ENCODE results near the gene ALAS1.

Gene ALAS1

GRCh38 chr3:52202384-52203077 is 4.6 kb downstream of the ALAS1 start:
- no peak for DNase-seq

- DNase-seq = no peak
Observed at GRCh38 chr3:52203701-52204100, 5.7 kb downstream of the ALAS1 start.

GRCh38 chr3:52204337-52205073 is 6.5 kb downstream of the ALAS1 start:
- DNase-seq = peak; percentile 93 to 95

GRCh38 chr3:52205727-52206372 is 7.9 kb downstream of the ALAS1 start:
- DNase-seq = no peak

- DNase-seq = no peak
Observed at GRCh38 chr3:52208556-52208955, 10.6 kb downstream of the ALAS1 start.

GRCh38 chr3:52210037-52210436 is 12.1 kb downstream of the ALAS1 start:
- DNase-seq = no peak

GRCh38 chr3:52210550-52211046 is 12.6 kb downstream of the ALAS1 start:
- DNase-seq = peak; percentile 14 to 22

- no peak for DNase-seq
Observed at GRCh38 chr3:52211268-52211891, 13.4 kb downstream of the ALAS1 start.

GRCh38 chr3:52213005-52213404 is 15.0 kb downstream of the ALAS1 start:
- DNase-seq = no peak

- no peak for DNase-seq
Observed at GRCh38 chr3:52213901-52214300, 15.9 kb downstream of the ALAS1 start.

- no peak for DNase-seq
Observed at GRCh38 chr3:52215351-52215750, 17.4 kb downstream of the ALAS1 start.

GRCh38 chr3:52216585-52217408 is 18.8 kb downstream of the ALAS1 start:
- peak; percentile 72 to 79 for DNase-seq

- DNase-seq = no peak
Observed at GRCh38 chr3:52217409-52217805, 19.4 kb downstream of the ALAS1 start.

- no peak for DNase-seq
Observed at GRCh38 chr3:52218026-52218425, 20.1 kb downstream of the ALAS1 start.

- no peak for DNase-seq
Observed at GRCh38 chr3:52218454-52218853, 20.5 kb downstream of the ALAS1 start.

GRCh38 chr3:52218937-52219650 is 21.1 kb downstream of the ALAS1 start:
- no peak for DNase-seq

GRCh38 chr3:52220380-52221026 is 22.5 kb downstream of the ALAS1 start:
- peak; percentile 58 to 60 for DNase-seq

GRCh38 chr3:52221141-52221562 is 23.2 kb downstream of the ALAS1 start:
- DNase-seq = no peak

GRCh38 chr3:52221563-52222318 is 23.8 kb downstream of the ALAS1 start:
- peak in 1 of 2 experiments; percentile 13 for DNase-seq
